HL-60/S4 (cell line): ENCODE measurements around the gene PICK1.
"Not testable (repeated sequence)": the region's sequence is repeated elsewhere in the genome, so short reads cannot be mapped to it uniquely, and the experiment has no call there.

Experiments used
- in situ Hi-C: fragments of 300-500 bp; cut with MboI; formaldehyde crosslinking; loops from 2 replicates; pipeline ENCODE4 v1.14.3; 2022; ENCODE audit warnings: low sequenced_read_pairs

The PICK1 gene

DNA sequence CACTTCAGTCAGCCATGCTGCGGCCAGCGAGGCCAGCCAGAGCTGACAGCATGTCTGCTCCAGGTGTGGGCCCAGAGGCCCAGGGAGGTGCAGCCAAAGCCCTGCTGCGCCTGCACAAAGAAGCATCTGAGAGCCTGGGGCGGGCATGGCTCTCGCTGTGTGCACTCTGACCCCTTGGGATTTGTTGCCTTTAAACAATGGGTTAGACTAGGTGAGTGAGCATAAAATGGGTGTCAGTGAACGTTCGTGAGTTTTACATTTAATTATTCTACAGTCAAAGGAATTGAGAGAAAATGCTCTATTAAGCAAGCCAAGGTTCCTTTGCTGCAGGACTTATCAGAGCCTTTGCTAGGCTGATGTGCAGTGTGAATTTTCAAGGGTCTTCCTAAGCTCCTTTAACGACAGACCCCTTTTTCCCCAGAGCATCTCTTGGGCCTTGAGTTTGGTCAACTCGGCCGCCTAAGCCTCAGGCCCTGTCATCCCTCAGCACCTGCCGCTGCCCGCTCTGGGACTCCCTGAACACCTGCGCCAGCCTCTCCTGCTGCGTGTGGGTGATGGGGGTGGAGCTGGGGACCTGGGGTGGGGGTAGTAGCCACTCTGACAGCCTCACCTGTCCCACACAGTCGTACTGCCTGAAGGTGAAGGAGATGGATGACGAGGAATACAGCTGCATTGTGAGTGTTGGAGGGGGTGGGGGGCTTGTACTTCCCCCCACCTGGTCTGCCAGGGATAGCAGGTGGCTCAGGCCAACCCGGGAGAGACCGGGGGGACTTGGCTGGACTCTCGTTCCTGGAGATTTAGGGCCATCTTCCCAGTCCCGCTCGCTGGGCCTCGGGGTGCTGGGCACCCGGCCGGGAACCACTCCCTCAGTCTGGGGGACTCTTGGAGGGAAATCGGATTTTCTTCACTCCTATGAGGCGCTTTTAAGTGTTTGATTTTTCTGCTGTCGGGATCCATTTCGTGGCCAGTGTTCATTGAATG lies 16.2 kb downstream of the PICK1 start:
- in situ Hi-C loops = loop anchor here (25.0 kb wide), 1 partner anchor 514 kb away; no protein-coding TSS in a partner anchor

GRCh38 chr22:38074181-38075104 lies 17.2 kb downstream of the PICK1 start:
- in situ Hi-C loops = loop anchor here (25.0 kb wide), 1 partner anchor 513 kb away; no protein-coding TSS in a partner anchor

- in situ Hi-C loops = no loop called here
Measured at GRCh38 chr22:38075105-38075825, 18.1 kb downstream of the PICK1 start.

DNA sequence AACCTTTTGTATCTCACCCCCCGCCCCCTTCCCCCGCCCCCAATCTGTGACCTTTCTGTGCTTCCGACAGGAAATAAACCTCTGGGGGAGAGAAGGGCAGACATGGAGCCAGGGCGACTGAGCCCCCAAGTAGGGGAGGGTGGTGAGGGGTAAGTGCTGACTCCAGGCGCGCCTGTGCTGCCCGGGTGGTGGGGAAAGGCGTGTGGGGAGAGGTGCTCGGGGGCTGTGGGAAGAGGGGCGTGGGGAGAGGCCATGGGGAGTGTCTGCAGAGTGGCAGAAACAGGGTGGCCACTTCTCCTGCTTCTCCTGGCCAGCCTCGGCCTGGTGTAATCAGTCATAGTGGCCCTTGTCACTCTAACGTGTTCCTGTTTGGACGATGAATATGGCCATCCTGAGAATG lies 18.8 kb downstream of the PICK1 start:
- in situ Hi-C loops = no loop called here

- in situ Hi-C loops = no loop called here
Measured at GRCh38 chr22:38077096-38077495, 19.9 kb downstream of the PICK1 start.

GRCh38 chr22:38077595-38077994 lies 20.4 kb downstream of the PICK1 start:
- in situ Hi-C loops = no loop called here

DNA sequence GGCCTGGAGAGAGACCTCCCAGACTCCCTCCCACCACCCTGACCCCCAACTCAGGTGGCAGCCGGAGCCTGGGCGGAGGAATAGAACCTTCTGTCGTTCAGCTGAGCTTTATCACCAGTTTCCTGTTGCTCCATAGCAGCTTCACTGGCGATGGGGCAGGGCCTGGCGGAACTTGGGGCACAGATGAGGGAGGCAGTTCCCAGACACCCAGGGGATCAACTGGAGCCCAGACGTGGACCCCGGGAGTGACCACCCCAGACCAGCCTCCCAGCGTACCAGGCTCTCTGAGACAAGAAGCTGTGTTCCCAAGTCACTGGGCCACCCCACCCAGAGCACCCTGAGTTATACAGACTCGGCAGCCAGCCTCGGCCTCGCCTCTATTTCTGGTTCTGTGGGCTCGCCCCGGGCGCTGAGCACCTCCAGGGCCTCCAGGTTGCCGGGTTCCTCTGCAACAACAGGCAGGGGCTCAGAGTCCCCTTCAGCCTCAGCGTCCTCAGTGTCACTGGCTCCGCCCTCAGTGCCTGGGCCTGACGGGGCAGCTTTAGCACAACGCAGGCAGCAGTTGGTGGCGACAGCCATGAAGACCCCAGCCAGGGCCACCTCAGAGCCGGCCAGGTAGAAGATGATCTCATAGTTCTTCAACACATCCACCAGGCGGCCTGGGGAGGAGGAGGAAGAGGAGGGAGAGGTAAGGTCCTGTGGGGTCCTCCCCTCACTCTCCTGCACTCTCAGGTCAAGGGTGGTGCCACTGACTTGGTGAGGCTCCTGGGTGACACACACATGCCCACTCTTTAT lies 21.0 kb downstream of the PICK1 start:
- in situ Hi-C loops = no loop called here

DNA sequence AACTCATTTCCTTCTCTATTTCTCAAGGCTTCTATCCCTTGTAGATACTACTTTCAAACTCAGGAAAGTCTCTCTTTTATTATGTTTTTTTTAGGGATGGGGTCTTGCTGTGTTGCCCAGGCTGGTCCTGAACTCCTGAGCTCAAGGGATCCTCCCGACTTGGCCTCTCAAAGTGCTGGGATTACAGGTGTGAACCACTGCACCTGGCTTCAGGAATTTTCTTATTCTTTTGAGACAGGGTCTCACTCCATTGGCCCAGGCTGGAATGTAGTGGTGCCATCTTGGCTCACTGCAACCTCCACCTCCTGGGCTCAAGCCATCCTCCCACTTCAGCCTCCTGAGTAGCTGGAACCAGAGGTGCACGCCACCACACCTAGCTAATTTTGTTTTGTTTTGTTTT lies 22.0 kb downstream of the PICK1 start:
- in situ Hi-C loops = not testable (repeated sequence)

DNA sequence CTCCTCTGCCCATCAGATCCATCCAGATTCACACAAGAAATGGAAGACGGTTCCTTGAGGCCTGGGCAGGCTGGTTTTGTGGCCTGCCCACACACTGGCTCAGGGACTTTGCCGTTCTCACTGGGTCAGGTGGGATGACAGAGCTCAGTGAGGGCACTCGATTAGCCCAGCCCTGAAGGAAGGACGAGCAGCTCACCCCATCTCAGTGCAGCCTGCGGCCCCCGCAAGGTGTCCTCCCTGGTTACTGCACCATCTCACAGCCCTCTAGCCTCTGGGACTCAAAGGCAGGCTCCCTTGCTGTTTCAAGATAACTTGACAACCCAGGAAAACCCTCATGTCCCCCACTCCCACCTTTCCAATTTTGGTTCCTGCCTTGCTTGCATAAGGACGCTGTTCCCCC lies 22.6 kb downstream of the PICK1 start:
- in situ Hi-C loops = no loop called here

DNA sequence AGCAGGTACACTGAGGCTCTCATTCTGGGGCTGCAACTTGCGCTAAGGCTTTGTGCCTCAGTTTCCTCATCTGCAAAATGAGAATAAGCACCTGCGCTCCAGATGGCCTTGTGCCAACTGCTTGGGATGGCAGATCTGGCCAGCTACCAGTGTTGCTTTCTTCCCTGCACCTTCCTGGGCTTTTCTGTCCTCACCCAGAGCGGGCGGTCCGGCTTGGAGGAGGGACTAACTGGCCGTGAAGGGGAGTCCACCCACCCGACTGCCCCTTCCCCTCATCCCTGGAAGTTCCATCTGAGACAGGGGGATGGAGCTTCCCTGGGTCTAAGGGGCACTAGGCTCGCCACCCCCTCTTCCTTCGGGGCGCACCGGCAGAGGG lies 23.3 kb downstream of the PICK1 start:
- in situ Hi-C loops = no loop called here

DNA sequence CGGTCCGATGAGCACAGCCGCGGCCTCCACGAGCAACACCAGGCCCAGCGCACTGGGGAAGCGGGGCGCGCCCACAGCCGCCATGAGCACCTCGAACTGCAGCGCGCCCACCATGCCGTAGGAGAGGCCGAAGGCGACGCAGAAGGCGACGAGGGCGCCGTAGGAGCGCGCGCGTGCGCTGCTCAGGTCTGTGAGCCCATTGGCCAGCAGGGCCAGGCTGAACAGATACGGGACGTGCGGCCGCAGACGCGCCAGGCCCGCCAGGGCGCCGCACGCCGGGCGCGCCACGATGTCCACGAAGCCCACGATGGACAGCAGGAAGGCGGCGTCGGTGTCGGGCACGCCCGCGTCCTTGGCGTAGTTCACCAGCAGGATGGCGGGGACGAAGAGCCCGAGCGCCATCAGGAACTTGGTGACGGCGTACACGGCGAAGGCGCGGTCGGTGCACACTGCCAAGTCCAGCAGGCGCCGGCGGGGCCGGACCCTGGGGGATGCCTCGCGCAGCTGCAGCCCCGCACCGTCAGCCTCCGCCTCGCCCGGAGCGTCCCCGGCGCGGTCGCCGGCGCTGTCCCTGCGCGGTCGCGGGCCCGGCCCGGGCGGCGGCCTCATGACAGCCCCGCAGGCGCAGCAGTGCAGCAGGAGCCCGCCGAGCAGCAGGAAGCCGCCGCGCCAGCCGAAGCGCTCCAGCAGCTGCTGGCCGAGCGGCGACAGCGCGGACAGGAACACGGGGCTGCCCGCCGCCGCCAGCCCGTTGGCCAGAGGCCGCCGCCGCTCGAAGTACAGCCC lies 23.8 kb downstream of the PICK1 start:
- in situ Hi-C loops = no loop called here

GRCh38 chr22:38081636-38081940 lies 24.4 kb downstream of the PICK1 start:
- in situ Hi-C loops = no loop called here

DNA sequence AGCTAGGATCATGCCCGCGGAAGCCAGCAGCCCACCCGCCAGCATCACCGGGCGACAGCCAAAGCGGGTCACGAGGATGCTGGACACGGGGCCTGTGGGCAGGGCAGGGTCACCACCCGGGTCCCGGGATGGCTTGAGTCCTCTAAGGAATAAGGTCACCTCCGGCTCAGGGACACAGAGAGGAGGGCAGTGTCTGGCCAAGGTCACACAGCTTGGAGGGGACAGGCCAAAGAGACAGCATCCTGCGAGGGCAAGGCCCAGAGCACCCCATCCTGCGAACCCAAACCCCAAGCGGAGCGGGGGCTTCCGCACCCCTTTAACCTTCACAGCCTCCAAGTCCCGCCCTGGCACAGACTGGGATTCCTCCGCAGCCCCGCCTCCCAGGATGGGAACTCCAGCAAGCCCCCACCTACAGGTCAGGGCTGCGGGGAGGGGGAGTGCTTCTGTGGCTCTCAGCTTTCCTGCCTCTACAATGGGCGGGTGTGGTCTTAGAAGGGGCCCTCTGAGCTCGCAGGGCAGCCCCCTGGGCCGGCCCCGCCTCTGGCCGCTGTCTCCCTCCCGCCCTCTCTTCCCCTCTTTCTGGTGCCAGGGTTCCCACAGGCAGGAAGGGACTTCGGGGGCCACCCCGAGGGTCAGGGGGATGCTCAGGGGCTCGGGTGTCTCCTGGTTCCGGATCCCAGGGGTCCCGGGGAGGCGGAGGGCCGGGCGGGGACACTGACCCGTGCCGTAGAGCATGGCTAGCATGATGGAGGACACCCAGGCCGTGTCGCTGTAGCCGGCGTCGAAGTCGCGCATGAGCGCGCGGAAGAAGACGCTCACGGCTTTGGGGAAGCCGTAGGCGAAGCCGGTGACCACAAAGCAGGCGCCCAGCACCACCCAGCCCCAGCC lies 25.0 kb downstream of the PICK1 start:
- in situ Hi-C loops = no loop called here

DNA sequence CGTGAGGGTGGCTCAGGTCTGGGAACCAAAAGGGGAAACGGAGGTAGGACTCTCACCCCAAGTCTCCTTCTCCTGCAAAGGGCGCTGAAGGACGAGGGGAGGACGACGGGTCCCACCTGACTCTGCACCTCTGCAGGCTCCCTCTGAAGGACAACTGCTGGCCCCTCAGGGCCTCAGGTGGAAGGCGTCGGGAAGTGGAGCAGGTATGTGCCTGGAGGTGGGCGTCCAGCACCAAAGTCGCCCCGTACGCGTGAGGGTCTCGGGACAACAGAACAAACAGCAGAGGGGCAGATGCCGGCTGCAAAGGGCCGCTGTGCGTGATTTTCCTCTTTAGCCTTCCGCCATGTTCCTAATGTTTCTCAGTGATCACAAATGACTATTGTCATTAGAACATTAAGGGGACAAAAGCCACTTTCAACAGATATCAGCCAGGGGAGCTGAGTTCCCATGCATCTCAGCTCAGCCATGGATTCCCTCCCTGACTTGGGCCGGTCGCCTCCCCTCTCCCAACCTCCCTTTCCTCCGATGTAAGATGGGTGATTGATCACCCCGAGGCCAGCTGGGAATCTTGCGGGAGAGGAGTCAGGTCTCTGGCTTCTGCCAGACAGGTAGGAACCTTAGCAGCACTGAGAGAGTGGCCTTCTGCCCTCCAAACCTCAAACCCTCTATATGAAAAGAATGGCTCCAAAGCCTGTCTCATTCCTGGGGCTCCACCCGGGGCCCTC lies 25.9 kb downstream of the PICK1 start:
- in situ Hi-C loops = no loop called here

GRCh38 chr22:38083931-38084631 lies 26.9 kb downstream of the PICK1 start, which contains the start of gene SLC16A8:
Gene SLC16A8 (minus strand): TSS chr22:38084184. CDS start chr22:38082873, 1,311 bp downstream.
- in situ Hi-C loops = no loop called here

GRCh38 chr22:38085056-38085455 lies 27.9 kb downstream of the PICK1 start:
- in situ Hi-C loops = no loop called here

- in situ Hi-C loops = no loop called here
Measured at GRCh38 chr22:38085501-38085900, 28.3 kb downstream of the PICK1 start.
